Adipocyte (in vitro differentiated cells): ENCODE measurements around the gene NPIPB2.

ENCODE experiments used
- DNase-seq: peaks from one replicate; pipeline ENCODE4 v3.0.0-alpha.2; 2015; ENCODE audit warnings: low read depth
- H3K27me3 ChIP-seq: replicated peaks from 2 replicates; pipeline ENCODE4 v1.7.0; 2013; ENCODE audit warnings: mild to moderate bottlenecking, low read length, moderate library complexity; ENCODE audit not compliant: control insufficient read depth, insufficient read depth
- H3K36me3 ChIP-seq: 2 replicates; pipeline ENCODE4 v1.7.0; 2013; ENCODE audit warnings: low read length, mild to moderate bottlenecking, moderate library complexity; ENCODE audit not compliant: control insufficient read depth, insufficient read depth, severe bottlenecking
- H3K4me1 ChIP-seq: 2 replicates; pipeline ENCODE4 v1.7.0; 2013; ENCODE audit warnings: mild to moderate bottlenecking, low read length, moderate library complexity; ENCODE audit not compliant: control insufficient read depth, insufficient read depth
- H3K4me3 ChIP-seq: 2 replicates; pipeline ENCODE4 v1.7.0; 2013; ENCODE audit warnings: mild to moderate bottlenecking, low read length, moderate library complexity
- H3K9ac ChIP-seq: 2 replicates; pipeline ENCODE4 v1.7.0; 2013; ENCODE audit warnings: mild to moderate bottlenecking, low read length, moderate library complexity
- H3K9me3 ChIP-seq: 2 replicates; pipeline ENCODE4 v1.7.0; 2013; ENCODE audit warnings: mild to moderate bottlenecking, low read length, moderate library complexity; ENCODE audit not compliant: control insufficient read depth

NPIPB2 gene

DNA sequence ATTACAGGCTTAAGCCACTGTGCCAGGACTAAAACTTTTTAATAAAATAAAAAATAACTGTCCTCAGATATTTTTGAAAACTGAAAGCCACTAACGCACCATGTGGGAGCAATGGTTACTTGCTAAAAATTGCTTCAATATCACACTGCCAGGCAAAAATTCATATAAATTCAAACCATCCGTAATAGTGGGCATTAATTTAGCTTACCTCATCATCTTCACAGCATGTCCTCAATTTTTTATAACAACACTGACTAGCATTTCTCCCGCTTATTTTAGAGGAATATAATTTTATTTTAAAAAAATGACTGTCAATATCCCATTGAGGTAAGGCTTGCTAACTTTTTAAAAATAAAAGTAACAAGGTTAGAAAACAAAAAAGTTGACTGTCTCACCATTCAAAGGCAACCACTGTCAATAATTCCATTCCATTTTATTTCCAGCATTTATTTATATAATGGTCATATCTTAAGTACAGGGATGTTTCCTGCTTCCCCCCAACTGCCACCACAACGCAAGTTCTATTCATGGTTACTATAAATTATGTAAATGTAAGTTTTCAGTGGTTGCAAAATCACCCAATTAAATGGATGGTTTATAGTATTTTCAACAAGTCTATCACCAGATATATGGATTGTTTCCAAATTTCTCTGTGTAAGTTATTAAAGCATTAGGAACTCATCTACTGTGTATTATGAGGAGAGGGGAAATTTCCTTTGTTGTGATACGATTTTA, 51.4 kb downstream of the NPIPB2 start:
- DNase-seq: no peak

DNA sequence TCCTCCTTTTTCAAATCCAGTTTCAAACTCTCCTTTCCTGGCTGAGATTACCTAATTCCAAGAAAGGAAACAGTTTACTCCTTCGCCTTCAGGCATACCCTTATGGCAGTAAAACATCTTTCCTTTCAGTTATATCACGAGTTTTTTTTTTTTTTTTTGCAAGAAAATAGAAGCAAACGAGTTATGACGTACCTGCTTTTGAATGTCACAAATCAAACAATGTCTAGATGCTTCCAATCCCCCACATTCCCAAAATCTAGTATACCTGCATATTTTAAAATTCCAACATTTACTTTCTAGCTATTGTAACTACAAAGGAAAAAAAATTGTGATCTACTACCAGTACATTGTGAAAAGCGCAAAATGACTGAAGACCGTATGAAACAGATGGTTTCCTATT, 55.0 kb downstream of the NPIPB2 start:
- Histone ChIP-seq H3K9ac (no peak overlapping the region), H3K9me3 (no peaks in the 10 kb centered on the region), H3K36me3 (peaks cover 88% of the 10 kb centered on the region), H3K4me3 (no peak overlapping the region), H3K4me1 (no peaks in the 10 kb centered on the region), H3K27me3 (no peaks in the 10 kb centered on the region)
- no peak for DNase-seq

More for the DNA sequence above, 51.4 kb downstream of the NPIPB2 start:
- H3K9me3 ChIP-seq: no peaks in the 10 kb centered on the region
- no peak overlapping the region for H3K4me3 ChIP-seq
- H3K36me3 ChIP-seq: peaks cover 84% of the 10 kb centered on the region
- H3K9ac ChIP-seq: no peak overlapping the region
- H3K4me1 ChIP-seq: no peaks in the 10 kb centered on the region
- no peaks in the 10 kb centered on the region for H3K27me3 ChIP-seq

DNA sequence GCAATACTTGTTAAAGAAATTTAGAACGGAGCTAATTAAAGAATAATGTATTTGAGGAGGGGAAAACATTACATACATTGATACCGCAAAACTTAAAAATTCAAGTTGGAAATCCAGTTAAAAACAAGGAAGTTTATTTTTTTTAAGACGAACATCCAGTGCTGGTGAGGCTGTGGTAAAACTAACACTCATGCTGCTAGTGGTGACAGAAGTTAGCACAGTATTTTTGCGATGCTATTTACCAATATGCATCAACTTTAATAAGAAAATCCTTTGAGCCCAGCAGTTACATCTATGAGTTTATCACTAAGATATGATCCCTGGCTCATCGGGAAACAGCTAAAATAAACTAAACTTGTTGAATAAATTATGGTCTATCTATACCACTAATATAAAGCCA, 57.8 kb downstream of the NPIPB2 start:
- no peak overlapping the region for H3K9ac ChIP-seq
- peaks cover 95% of the 10 kb centered on the region for H3K36me3 ChIP-seq

DNA sequence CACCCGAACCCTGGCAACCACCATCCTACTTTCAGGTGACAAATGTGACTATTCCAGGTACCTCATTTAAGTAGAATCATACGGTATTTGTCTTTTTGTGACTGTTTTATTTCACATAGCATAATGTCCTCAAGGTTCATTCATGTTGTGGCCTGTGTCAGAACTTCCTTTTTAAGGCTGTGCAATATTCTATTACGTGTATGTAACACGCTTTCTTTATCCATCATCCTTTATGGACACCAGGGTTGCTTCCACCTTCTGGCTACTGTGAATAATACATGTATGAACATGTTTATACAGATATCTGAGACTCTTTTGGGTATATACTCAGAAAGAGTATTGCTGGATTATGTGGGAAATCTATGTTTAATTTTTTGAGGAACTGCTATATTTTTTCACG, 61.8 kb downstream of the NPIPB2 start:
- H3K4me1 ChIP-seq: peaks cover 4% of the 10 kb centered on the region
- peaks cover 92% of the 10 kb centered on the region for H3K36me3 ChIP-seq
- no peaks in the 10 kb centered on the region for H3K27me3 ChIP-seq
- no peak overlapping the region for H3K4me3 ChIP-seq
- H3K9ac ChIP-seq: peak overlapping the region; percentile 20
- DNase-seq: no peak
- no peaks in the 10 kb centered on the region for H3K9me3 ChIP-seq

More for the DNA sequence above, 57.8 kb downstream of the NPIPB2 start:
- Histone ChIP-seq H3K9me3 (no peaks in the 10 kb centered on the region), H3K4me3 (no peak overlapping the region), H3K4me1 (no peaks in the 10 kb centered on the region), H3K27me3 (no peaks in the 10 kb centered on the region)
- no peak for DNase-seq

DNA sequence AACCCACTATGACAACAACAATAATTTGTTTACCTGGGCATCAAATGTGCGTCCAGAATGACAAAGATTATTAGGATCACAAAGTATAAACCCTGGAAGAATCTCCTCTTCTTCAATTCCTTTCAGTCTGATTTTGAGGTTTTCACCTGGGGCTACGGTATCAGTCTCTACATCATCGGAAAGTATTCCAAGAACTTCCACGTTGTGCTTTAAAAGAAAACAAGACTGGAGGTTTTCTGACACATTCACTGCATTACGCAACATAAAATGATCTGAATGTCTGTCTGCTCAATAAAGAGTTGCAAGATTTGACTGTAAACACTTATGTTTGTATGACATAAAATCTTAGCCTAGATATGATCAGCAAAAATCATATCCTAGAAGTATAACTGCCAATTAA, 64.5 kb downstream of the NPIPB2 start:
- no peaks in the 10 kb centered on the region for H3K9me3 ChIP-seq
- H3K4me1 ChIP-seq: peaks cover 11% of the 10 kb centered on the region
- peak; percentile 70 for DNase-seq
- H3K36me3 ChIP-seq: peaks cover 88% of the 10 kb centered on the region
- H3K27me3 ChIP-seq: no peaks in the 10 kb centered on the region
- H3K4me3 ChIP-seq: no peak overlapping the region
- no peak overlapping the region for H3K9ac ChIP-seq
